Endothelial cell of umbilical vein (primary cell): ENCODE measurements around the gene RTN3. TPM values are rescaled to one million over a fixed set of nuclear protein-coding genes. Genes with fewer than 3 reads are reported as not detected.

Source experiments
- BruUV-seq: library from RNA; stranded (reverse); fragments of 400-500 nt; replicated peaks from 2 replicates; lab custom pipeline; 2021; lab: Mats Ljungman, UMichigan
- CTCF ChIA-PET: fragments of 300-600, 350-600 bp; sonication (Branson Sonifier 250); formaldehyde crosslinking; loops from one replicate; lab custom pipeline; 2021; ENCODE audit warnings: antibody characterized with exemption, inconsistent platforms; lab: Charles Lee
- POLR2A ChIA-PET: fragments of 300-600, 350-600 bp; sonication (Branson Sonifier 250); formaldehyde crosslinking; loops from one replicate; lab custom pipeline; 2021; ENCODE audit warnings: antibody characterized with exemption, inconsistent platforms; lab: Charles Lee
- DNase-seq: peaks from one replicate; pipeline ENCODE4 v3.0.0-alpha.2; 2011; ENCODE audit warnings: low read depth, low spot score
- FAIRE-seq: peaks from 2 replicates; lab custom pipeline; 2011; peaks lifted over from hg19 to GRCh38; lab: Jason Lieb, UNC
- H2AFZ ChIP-seq: 2 replicates; pipeline ENCODE4 v1.6.0; 2012; ENCODE audit warnings: low read depth, low read length, control low read depth, inconsistent platforms
- H3K27ac ChIP-seq: 2 replicates; pipeline ENCODE4 v1.5.1; 2011; ENCODE audit warnings: low read depth, mild to moderate bottlenecking, control low read depth, low read length, moderate library complexity; ENCODE audit not compliant: insufficient read depth
- H3K27me3 ChIP-seq, 2 experiments: 2 replicates each; pipeline versions ENCODE4 v1.6.0 to v1.6.1; 2011; ENCODE audit warnings: low read length in 2 of 2, mixed read lengths in 1 of 2; ENCODE audit not compliant: control insufficient read depth in 2 of 2, insufficient read depth in 2 of 2
- H3K36me3 ChIP-seq, 2 experiments: 2 replicates in 1 of 2; 3 replicates in 1 of 2; pipeline ENCODE4 v1.5.1; 2011; ENCODE audit warnings: low read length in 2 of 2, mild to moderate bottlenecking in 1 of 2, moderate library complexity in 1 of 2; ENCODE audit not compliant: control insufficient read depth in 2 of 2, insufficient read depth in 2 of 2; ENCODE audit errors: extremely low read depth in 1 of 2
- H3K4me1 ChIP-seq: 3 replicates; pipeline ENCODE4 v1.5.1; 2011; ENCODE audit warnings: mild to moderate bottlenecking, low read length; ENCODE audit not compliant: control insufficient read depth, insufficient read depth; ENCODE audit errors: extremely low read depth
- H3K4me2 ChIP-seq: 2 replicates; pipeline ENCODE4 v1.6.1; 2011; ENCODE audit warnings: low read length, control low read depth, mixed read lengths; ENCODE audit not compliant: insufficient read depth
- H3K4me3 ChIP-seq, 3 experiments: fragments of 200-600 bp in 1 of 3; sonication (generic), shearing (Covaris generic) in 1 of 3; replicated peaks in 1 of 3; 2 replicates each; pipeline ENCODE4 v1.5.1; 2011 to 2016; ENCODE audit warnings: control low read depth in 3 of 3, low read length in 3 of 3, mild to moderate bottlenecking in 2 of 3, inconsistent platforms in 1 of 3, low read depth in 1 of 3, moderate library complexity in 1 of 3; ENCODE audit not compliant: insufficient read depth in 1 of 3
- H3K79me2 ChIP-seq: 2 replicates; pipeline ENCODE4 v1.6.0; 2012; ENCODE audit warnings: low read length, inconsistent platforms; ENCODE audit not compliant: control insufficient read depth, insufficient read depth
- H3K9ac ChIP-seq: replicated peaks from 2 replicates; pipeline ENCODE3; 2011; ENCODE audit warnings: low read length, control low read depth; ENCODE audit not compliant: insufficient read depth; ENCODE audit errors: extremely low read depth
- H3K9me1 ChIP-seq: replicated peaks from 3 replicates; pipeline ENCODE4 v1.6.0; 2011; ENCODE audit warnings: mild to moderate bottlenecking, low read length; ENCODE audit not compliant: control insufficient read depth, insufficient read depth; ENCODE audit errors: extremely low read depth
- H3K9me3 ChIP-seq: replicated peaks from 2 replicates; pipeline ENCODE4 v1.5.1; 2012; ENCODE audit warnings: low read length, inconsistent platforms; ENCODE audit not compliant: control insufficient read depth, insufficient read depth
- H4K20me1 ChIP-seq: replicated peaks from 2 replicates; pipeline ENCODE3; 2011; ENCODE audit warnings: mild to moderate bottlenecking, low read length; ENCODE audit not compliant: control insufficient read depth, insufficient read depth; ENCODE audit errors: extremely low read depth
- CTCF ChIP-seq, 2 donors: IDR thresholded peaks; 1 replicate in 1 of 2; 2 replicates in 1 of 2; pipeline ENCODE4 v1.5.1; 2011; ENCODE audit warnings: low read length in 2 of 2, mild to moderate bottlenecking in 2 of 2, moderate library complexity in 2 of 2, control low read depth in 1 of 2, inconsistent platforms in 1 of 2, low read depth in 1 of 2; ENCODE audit not compliant: insufficient read depth in 1 of 2; ENCODE audit errors: extremely low read depth in 1 of 2
- EZH2 ChIP-seq: IDR thresholded peaks from 2 replicates; pipeline ENCODE4 v1.6.1; 2012; ENCODE audit warnings: borderline replicate concordance, low read depth, mild to moderate bottlenecking, moderate library complexity, low read length, inconsistent platforms; ENCODE audit not compliant: severe bottlenecking
- FOS ChIP-seq: IDR thresholded peaks from 2 replicates; pipeline ENCODE4 v1.6.1; 2011; ENCODE audit warnings: mild to moderate bottlenecking, low read length, moderate library complexity, borderline replicate concordance; ENCODE audit not compliant: insufficient read depth
- GATA2 ChIP-seq: IDR thresholded peaks from 2 replicates; pipeline ENCODE4 v1.7.0; 2011; ENCODE audit warnings: low read depth, mild to moderate bottlenecking, moderate library complexity, mixed read lengths, low read length; ENCODE audit not compliant: insufficient read length, insufficient read depth
- JUN ChIP-seq: IDR thresholded peaks from 2 replicates; pipeline ENCODE4 v1.6.1; 2011; ENCODE audit warnings: borderline replicate concordance, low read depth; ENCODE audit not compliant: insufficient read length, insufficient read depth
- MAX ChIP-seq: IDR thresholded peaks from 2 replicates; pipeline ENCODE4 v1.6.1; 2011; ENCODE audit not compliant: insufficient read depth, insufficient read length
- MYC ChIP-seq: IDR thresholded peaks from one replicate; pipeline ENCODE4 v1.6.1; 2011; ENCODE audit warnings: mild to moderate bottlenecking, low read depth, low read length
- POLR2A ChIP-seq: IDR thresholded peaks from 2 replicates; pipeline ENCODE4 v1.6.1; 2012; ENCODE audit warnings: low read depth, mild to moderate bottlenecking, control low read depth, low read length
- POLR2AphosphoS5 ChIP-seq: IDR thresholded peaks from 2 replicates; pipeline ENCODE4 v1.6.1; 2012; ENCODE audit warnings: low read depth, mild to moderate bottlenecking, control low read depth, low read length, moderate library complexity; ENCODE audit not compliant: insufficient read depth
- dilution Hi-C: fragments of 300-500 bp; cut with MboI; formaldehyde crosslinking; loops from one replicate; pipeline ENCODE4 v1.15.0; 2019; ENCODE audit warnings: low sequenced_read_pairs; ENCODE audit not compliant: extremely low pct_ligation_motif_present
- intact Hi-C: fragments of 100-400 bp; cut with micrococcal nuclease; formaldehyde crosslinking; loops from one replicate; pipeline ENCODE4 v1.10.0; 2022
- polyA plus RNA-seq, 4 experiments: library from polyadenylated mRNA; depleted of rRNA in 3 of 4; stranded (reverse) in 3 of 4; unstranded in 1 of 4; fragments of >200 nt; gene quantifications; 2 replicates each; pipeline versions ENCODE4 v1.2.1 to v1.2.3, GENCODE V29; 2011 to 2012; ENCODE audit warnings: missing spikeins in 1 of 4
- total RNA-seq: library from RNA; stranded (reverse); gene quantifications from 2 replicates; pipeline ENCODE4 v1.2.3, GENCODE V29; 2021

RTN3 gene
- total and polyA plus RNA-seq, 2 donors (not counting 3 experiments of a cell fraction or from before 2014, with no cell fraction given), result 90.6 to 112 TPM

- no peak overlapping the region for H3K9ac ChIP-seq
- TF ChIP-seq JUN, result no peak
- TF ChIP-seq EZH2, result no peak
- TF ChIP-seq GATA2, result no peak
- no peak for TF ChIP-seq CTCF (IDR thresholded peaks at IDR 0.05; ENCODE audit: extremely low read depth in 1 of 2, insufficient read depth in 1 of 2, low read depth in 1 of 2, low read length in 2 of 2)
- no peak for TF ChIP-seq MAX
- TF ChIP-seq POLR2A, result no peak
- no peak for TF ChIP-seq POLR2AphosphoS5
- TF ChIP-seq MYC, result no peak
- TF ChIP-seq FOS, result no peak
- no peak overlapping the region for H3K27ac ChIP-seq
- no peak overlapping the region for H3K4me3 ChIP-seq
- ChIA-PET POLR2A (no interaction called here), CTCF (interaction anchor here (1.2 kb wide), 1 partner anchor 11 kb away, joined by 4 read pairs; no protein-coding TSS in a partner anchor)
- H3K36me3 ChIP-seq, result no peaks in the 10 kb centered on the region
- no peak overlapping the region for H3K4me2 ChIP-seq
- BruUV-seq, result no TSS peak
- no peaks in the 10 kb centered on the region for H3K9me3 ChIP-seq
- intact Hi-C loops (no loop called here), dilution Hi-C loops (no loop called here)
- no peak overlapping the region for H2AFZ ChIP-seq
- H3K79me2 ChIP-seq, result no peaks in the 10 kb centered on the region
- DNase-seq (no peak), FAIRE-seq (no peak)
- no peaks in the 10 kb centered on the region for H3K4me1 ChIP-seq
- H3K9me1 ChIP-seq, result no peaks in the 10 kb centered on the region
- no peaks in the 10 kb centered on the region for H3K27me3 ChIP-seq
- no peaks in the 10 kb centered on the region for H4K20me1 ChIP-seq
These were observed 104.5 kb downstream of the RTN3 start for GRCh38 chr11:63785823-63786222.
